SK-N-SH treated with all-trans-retinoic acid at 6 μM for 48 hours (cell line): Measurements from ENCODE around the gene SEMA7A.

Source experiments
- ATAC-seq: fragments of 200-7000 bp; cut with Tn5 transposase; 3 replicates; pipeline ENCODE4 v1.9.1; 2020; ENCODE audit warnings: mild to moderate bottlenecking, moderate library complexity
- ARNTL ChIP-seq: fragments of 450-650 bp; formaldehyde crosslinking; IDR thresholded peaks from 2 replicates; pipeline ENCODE4 v1.5.0; 2020; ENCODE audit warnings: low read depth, mild to moderate bottlenecking, moderate library complexity, borderline replicate concordance
- CSDC2 ChIP-seq: fragments of 250-450 bp; sonication (Bioruptor Pico); IDR thresholded peaks from 2 replicates; pipeline ENCODE4 v1.5.0; 2020; ENCODE audit warnings: mild to moderate bottlenecking, moderate library complexity
- GLIS3 ChIP-seq: fragments of 250-450 bp; sonication (Bioruptor Pico); IDR thresholded peaks from 2 replicates; pipeline ENCODE4 v1.5.0; 2020; ENCODE audit warnings: mild to moderate bottlenecking, moderate library complexity
- ISL1 ChIP-seq: fragments of 250-450 bp; sonication (Bioruptor Pico); IDR thresholded peaks from 2 replicates; pipeline ENCODE4 v2.1.2; 2022; ENCODE audit warnings: mild to moderate bottlenecking, moderate library complexity
- OSR1 ChIP-seq: fragments of 250-450 bp; sonication (Bioruptor Pico); IDR thresholded peaks from 2 replicates; pipeline ENCODE4 v1.8.0; 2022; ENCODE audit warnings: moderate library complexity, mild to moderate bottlenecking, inconsistent platforms
- PPARA ChIP-seq: fragments of 250-450 bp; sonication (Bioruptor Pico); IDR thresholded peaks from 2 replicates; pipeline ENCODE4 v1.5.0; 2020; ENCODE audit warnings: mild to moderate bottlenecking, borderline replicate concordance
- RARB ChIP-seq: fragments of 250-450 bp; sonication (Bioruptor Pico); IDR thresholded peaks from 2 replicates; pipeline ENCODE4 v1.8.0; 2021; ENCODE audit warnings: mild to moderate bottlenecking, moderate library complexity
- TCF4 ChIP-seq: fragments of 250-450 bp; sonication (Bioruptor Pico); IDR thresholded peaks from 2 replicates; pipeline ENCODE4 v1.8.0; 2021; ENCODE audit warnings: mild to moderate bottlenecking, moderate library complexity, borderline replicate concordance
- TOX ChIP-seq: fragments of 250-450 bp; sonication (Bioruptor Pico); IDR thresholded peaks from 2 replicates; pipeline ENCODE4 v1.8.0; 2021; ENCODE audit warnings: mild to moderate bottlenecking, moderate library complexity, borderline replicate concordance
- ZC3H10 ChIP-seq: fragments of 250-450 bp; sonication (Bioruptor Pico); IDR thresholded peaks from 2 replicates; pipeline ENCODE4 v1.5.1; 2021; ENCODE audit warnings: mild to moderate bottlenecking, moderate library complexity
- ZFP3 ChIP-seq: fragments of 250-450 bp; sonication (Bioruptor Pico); IDR thresholded peaks from 2 replicates; pipeline ENCODE4 v1.5.0; 2020; ENCODE audit warnings: mild to moderate bottlenecking, moderate library complexity
- ZNF70 ChIP-seq: fragments of 450-650 bp; formaldehyde crosslinking; IDR thresholded peaks from 2 replicates; pipeline ENCODE4 v1.5.0; 2020; ENCODE audit warnings: mild to moderate bottlenecking, moderate library complexity
- ZNF8 ChIP-seq: fragments of 450-650 bp; formaldehyde crosslinking; IDR thresholded peaks from 2 replicates; pipeline ENCODE4 v1.5.0; 2020; ENCODE audit warnings: mild to moderate bottlenecking, moderate library complexity
- TF ChIP-seq, protein P1 (sequence below): fragments of 250-450 bp; sonication (Bioruptor Pico); IDR thresholded peaks from 2 replicates; pipeline ENCODE4 v1.5.1; 2020; ENCODE audit warnings: low read depth, mild to moderate bottlenecking, moderate library complexity
- TF ChIP-seq, protein P2 (sequence below): fragments of 250-450 bp; sonication (Bioruptor Pico); IDR thresholded peaks from 2 replicates; pipeline ENCODE4 v1.8.0; 2020; ENCODE audit warnings: mild to moderate bottlenecking, moderate library complexity, borderline replicate concordance
- TF ChIP-seq, protein P3 (sequence below): fragments of 250-450 bp; sonication (Bioruptor Pico); IDR thresholded peaks from 2 replicates; pipeline ENCODE4 v1.5.0; 2020; ENCODE audit warnings: mild to moderate bottlenecking, moderate library complexity
- TF ChIP-seq, protein P4 (sequence below): fragments of 250-450 bp; sonication (Bioruptor Pico); IDR thresholded peaks from 2 replicates; pipeline ENCODE4 v1.5.1; 2021; ENCODE audit warnings: mild to moderate bottlenecking, moderate library complexity

Gene SEMA7A

DNA sequence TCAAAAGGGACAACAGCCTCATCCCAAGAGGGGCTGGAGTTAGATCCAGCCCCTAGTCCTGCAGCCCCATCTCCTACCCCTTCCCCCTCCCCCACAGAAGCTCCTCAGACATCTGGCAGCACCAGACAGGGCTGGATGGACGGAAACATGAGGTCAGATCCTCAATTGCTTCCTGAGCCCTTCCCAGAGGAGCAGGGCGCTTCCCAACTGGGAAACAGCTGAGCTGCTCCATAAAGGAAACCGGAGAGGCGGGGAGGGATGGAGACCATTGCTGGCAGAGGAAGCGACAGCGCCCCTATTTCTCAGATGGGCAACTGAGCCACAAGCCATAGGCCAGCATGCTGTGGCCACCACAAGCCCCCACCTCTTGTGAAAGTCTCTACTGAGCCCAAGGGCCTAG, 48.0 kb downstream of the SEMA7A start:
- no peak for ATAC-seq
- TF ChIP-seq ZNF70 (CRISPR knock-in tag) = no peak
- no peak for TF ChIP-seq ZNF8 (CRISPR knock-in tag)
- TF ChIP-seq, protein P1, sequence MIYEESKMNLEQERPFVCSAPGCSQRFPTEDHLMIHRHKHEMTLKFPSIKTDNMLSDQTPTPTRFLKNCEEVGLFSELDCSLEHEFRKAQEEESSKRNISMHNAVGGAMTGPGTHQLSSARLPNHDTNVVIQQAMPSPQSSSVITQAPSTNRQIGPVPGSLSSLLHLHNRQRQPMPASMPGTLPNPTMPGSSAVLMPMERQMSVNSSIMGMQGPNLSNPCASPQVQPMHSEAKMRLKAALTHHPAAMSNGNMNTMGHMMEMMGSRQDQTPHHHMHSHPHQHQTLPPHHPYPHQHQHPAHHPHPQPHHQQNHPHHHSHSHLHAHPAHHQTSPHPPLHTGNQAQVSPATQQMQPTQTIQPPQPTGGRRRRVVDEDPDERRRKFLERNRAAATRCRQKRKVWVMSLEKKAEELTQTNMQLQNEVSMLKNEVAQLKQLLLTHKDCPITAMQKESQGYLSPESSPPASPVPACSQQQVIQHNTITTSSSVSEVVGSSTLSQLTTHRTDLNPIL (CRISPR knock-in tag) = no peak
- no peak for TF ChIP-seq PPARA (CRISPR knock-in tag)
- TF ChIP-seq TOX (CRISPR knock-in tag) = no peak
- TF ChIP-seq ISL1 = no peak
- no peak for TF ChIP-seq ZC3H10 (CRISPR knock-in tag)
- TF ChIP-seq, protein P2, sequence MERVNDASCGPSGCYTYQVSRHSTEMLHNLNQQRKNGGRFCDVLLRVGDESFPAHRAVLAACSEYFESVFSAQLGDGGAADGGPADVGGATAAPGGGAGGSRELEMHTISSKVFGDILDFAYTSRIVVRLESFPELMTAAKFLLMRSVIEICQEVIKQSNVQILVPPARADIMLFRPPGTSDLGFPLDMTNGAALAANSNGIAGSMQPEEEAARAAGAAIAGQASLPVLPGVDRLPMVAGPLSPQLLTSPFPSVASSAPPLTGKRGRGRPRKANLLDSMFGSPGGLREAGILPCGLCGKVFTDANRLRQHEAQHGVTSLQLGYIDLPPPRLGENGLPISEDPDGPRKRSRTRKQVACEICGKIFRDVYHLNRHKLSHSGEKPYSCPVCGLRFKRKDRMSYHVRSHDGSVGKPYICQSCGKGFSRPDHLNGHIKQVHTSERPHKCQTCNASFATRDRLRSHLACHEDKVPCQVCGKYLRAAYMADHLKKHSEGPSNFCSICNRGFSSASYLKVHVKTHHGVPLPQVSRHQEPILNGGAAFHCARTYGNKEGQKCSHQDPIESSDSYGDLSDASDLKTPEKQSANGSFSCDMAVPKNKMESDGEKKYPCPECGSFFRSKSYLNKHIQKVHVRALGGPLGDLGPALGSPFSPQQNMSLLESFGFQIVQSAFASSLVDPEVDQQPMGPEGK (CRISPR knock-in tag) = no peak
- no peak for TF ChIP-seq CSDC2 (CRISPR knock-in tag)

DNA sequence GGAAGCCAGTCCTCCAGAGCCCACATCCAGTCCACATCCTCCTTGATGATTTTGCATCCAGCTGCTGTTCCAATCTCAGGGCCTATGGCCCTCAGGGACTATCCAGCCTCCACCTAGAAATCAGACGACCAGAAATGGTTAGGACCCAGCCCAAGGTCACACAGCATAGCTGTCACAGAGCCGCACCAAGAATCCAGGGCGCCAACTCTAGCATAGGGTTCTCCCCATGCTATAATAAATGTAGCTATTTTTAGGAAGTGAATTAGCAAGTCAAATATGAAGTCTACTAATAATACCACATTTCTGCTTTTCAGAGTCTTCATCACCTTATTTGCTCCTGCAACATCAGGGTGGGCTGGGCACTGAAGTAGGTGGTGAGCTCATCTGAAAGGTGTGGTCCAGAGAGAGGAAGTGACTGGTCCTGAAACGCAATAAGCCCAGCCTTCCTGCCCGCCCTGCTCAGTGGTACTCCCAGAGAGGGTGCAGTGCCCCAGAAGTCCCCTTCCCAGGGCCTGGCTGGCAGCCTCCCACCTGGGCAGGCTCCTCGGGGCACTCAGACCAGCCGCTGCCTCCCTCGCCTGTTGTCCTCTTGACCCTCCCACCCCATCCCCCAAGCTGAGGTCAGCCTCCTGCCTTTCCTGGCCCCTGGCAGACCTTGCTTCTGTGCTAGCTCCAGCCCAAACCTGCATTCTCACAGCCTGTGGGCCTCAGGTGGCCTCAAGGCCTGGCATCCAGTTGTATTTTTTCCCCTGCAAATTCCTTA, 48.7 kb downstream of the SEMA7A start:
- TF ChIP-seq ARNTL (CRISPR knock-in tag) = no peak
- no peak for TF ChIP-seq ISL1
- no peak for TF ChIP-seq OSR1 (CRISPR knock-in tag)
- TF ChIP-seq ZNF70 (CRISPR knock-in tag) = no peak
- TF ChIP-seq, protein P3, sequence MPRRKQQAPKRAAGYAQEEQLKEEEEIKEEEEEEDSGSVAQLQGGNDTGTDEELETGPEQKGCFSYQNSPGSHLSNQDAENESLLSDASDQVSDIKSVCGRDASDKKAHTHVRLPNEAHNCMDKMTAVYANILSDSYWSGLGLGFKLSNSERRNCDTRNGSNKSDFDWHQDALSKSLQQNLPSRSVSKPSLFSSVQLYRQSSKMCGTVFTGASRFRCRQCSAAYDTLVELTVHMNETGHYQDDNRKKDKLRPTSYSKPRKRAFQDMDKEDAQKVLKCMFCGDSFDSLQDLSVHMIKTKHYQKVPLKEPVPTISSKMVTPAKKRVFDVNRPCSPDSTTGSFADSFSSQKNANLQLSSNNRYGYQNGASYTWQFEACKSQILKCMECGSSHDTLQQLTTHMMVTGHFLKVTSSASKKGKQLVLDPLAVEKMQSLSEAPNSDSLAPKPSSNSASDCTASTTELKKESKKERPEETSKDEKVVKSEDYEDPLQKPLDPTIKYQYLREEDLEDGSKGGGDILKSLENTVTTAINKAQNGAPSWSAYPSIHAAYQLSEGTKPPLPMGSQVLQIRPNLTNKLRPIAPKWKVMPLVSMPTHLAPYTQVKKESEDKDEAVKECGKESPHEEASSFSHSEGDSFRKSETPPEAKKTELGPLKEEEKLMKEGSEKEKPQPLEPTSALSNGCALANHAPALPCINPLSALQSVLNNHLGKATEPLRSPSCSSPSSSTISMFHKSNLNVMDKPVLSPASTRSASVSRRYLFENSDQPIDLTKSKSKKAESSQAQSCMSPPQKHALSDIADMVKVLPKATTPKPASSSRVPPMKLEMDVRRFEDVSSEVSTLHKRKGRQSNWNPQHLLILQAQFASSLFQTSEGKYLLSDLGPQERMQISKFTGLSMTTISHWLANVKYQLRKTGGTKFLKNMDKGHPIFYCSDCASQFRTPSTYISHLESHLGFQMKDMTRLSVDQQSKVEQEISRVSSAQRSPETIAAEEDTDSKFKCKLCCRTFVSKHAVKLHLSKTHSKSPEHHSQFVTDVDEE (CRISPR knock-in tag) = no peak
- no peak for TF ChIP-seq PPARA (CRISPR knock-in tag)
- TF ChIP-seq TCF4 (CRISPR knock-in tag) = no peak
- no peak for ATAC-seq

DNA sequence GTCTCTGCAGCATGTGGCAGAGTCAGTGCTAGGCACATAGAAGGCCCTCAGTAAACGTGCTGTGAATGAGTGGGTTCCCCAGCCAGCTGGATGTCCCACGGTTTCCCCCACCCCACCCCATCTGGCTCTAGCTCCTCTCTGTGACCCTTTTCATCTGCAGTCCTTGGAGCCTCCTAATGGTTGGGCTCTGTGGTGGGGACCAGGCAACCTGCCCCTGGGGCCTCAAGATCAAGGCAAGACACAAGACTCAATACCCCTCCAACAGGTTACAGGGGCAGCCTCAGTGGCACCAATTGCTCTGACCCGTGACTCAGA, 49.2 kb downstream of the SEMA7A start:
- ATAC-seq = no peak

More for the DNA sequence above, 49.2 kb downstream of the SEMA7A start:
- TF ChIP-seq ZNF70 (CRISPR knock-in tag) = no peak
- TF ChIP-seq, protein P4, sequence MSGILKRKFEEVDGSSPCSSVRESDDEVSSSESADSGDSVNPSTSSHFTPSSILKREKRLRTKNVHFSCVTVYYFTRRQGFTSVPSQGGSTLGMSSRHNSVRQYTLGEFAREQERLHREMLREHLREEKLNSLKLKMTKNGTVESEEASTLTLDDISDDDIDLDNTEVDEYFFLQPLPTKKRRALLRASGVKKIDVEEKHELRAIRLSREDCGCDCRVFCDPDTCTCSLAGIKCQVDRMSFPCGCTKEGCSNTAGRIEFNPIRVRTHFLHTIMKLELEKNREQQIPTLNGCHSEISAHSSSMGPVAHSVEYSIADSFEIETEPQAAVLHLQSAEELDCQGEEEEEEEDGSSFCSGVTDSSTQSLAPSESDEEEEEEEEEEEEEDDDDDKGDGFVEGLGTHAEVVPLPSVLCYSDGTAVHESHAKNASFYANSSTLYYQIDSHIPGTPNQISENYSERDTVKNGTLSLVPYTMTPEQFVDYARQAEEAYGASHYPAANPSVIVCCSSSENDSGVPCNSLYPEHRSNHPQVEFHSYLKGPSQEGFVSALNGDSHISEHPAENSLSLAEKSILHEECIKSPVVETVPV (CRISPR knock-in tag) = no peak
- no peak for TF ChIP-seq RARB (CRISPR knock-in tag)
- no peak for TF ChIP-seq PPARA (CRISPR knock-in tag)
- TF ChIP-seq, protein P2 (CRISPR knock-in tag) = no peak
- no peak for TF ChIP-seq GLIS3
- TF ChIP-seq ISL1 = no peak
- no peak for TF ChIP-seq ZFP3 (CRISPR knock-in tag)
- TF ChIP-seq, protein P1 (CRISPR knock-in tag) = no peak
- no peak for TF ChIP-seq TCF4 (CRISPR knock-in tag)
